Uterus (tissue), 4 donors: ENCODE data around the gene ALKBH3. TPM values are rescaled to one million over a fixed set of nuclear protein-coding genes. Genes with fewer than 3 reads are reported as not detected.

ENCODE experiments used
- DNase-seq, 2 donors: peaks; one replicate each; pipeline ENCODE4 v3.0.0-alpha.2; 2019 to 2020
- H3K27ac ChIP-seq, 2 donors: fragments of 200-600 bp; sonication (generic); 1 replicate in 1 of 2; 2 replicates in 1 of 2; pipeline ENCODE4 v1.5.1; 2016 to 2018
- H3K27me3 ChIP-seq, 2 donors: fragments of 200-600 bp; sonication (generic); one replicate each; pipeline ENCODE4 v1.5.1; 2018 to 2019; ENCODE audit warnings: control low read depth in 1 of 2
- H3K36me3 ChIP-seq, 2 donors: fragments of 200-600 bp; sonication (generic); one replicate each; pipeline ENCODE4 v1.5.1; 2019; ENCODE audit warnings: control low read depth in 1 of 2
- H3K4me1 ChIP-seq, 2 donors: fragments of 200-600 bp; sonication (generic); one replicate each; pipeline ENCODE4 v1.5.1; 2018 to 2019; ENCODE audit warnings: control low read depth in 1 of 2
- H3K4me3 ChIP-seq, 2 donors: fragments of 200-600 bp; sonication (generic); 1 replicate in 1 of 2; 2 replicates in 1 of 2; pipeline ENCODE4 v1.5.1; 2018 to 2019; ENCODE audit warnings: mild to moderate bottlenecking in 1 of 2
- H3K9me3 ChIP-seq, 2 donors: fragments of 200-600 bp; sonication (generic); one replicate each; pipeline ENCODE4 v1.5.1; 2019; ENCODE audit warnings: control low read depth in 1 of 2
- POLR2A ChIP-seq, 2 donors: fragments of 450-650 bp; IDR thresholded peaks; one replicate each; pipeline ENCODE4 v1.6.1; 2016; ENCODE audit warnings: antibody characterized with exemption in 2 of 2, mild to moderate bottlenecking in 1 of 2, moderate library complexity in 1 of 2
- intact Hi-C: fragments of 100-400 bp; cut with DNase I; formaldehyde crosslinking; loops from one replicate; pipeline ENCODE4 v1.15.1; 2023; ENCODE audit warnings: low total_unique reads
- total RNA-seq, 4 donors: library from RNA; depleted of rRNA in 3 of 4; stranded (reverse); fragments of >200 nt in 3 of 4; gene quantifications; one replicate each; pipeline versions ENCODE4 v1.1.0 to v1.2.4, GENCODE V29; 2014 to 2023
- TF ChIP-seq, protein P1 (sequence below), 4 experiments: fragments of 200-600 bp in 2 of 4; fragments of 450-650 bp in 2 of 4; sonication (generic) in 2 of 4; IDR thresholded peaks; one replicate each; pipeline ENCODE4 v1.5.1; 2016 to 2019; ENCODE audit warnings: antibody characterized with exemption in 4 of 4, mild to moderate bottlenecking in 2 of 4, moderate library complexity in 1 of 4
- donor health status: DM: yes; HTN: yes; CAD: no.

Gene ALKBH3
- total RNA-seq, 4 donors from 2014 or later = 39.6 to 75.3 (median 55.7) TPM

DNA sequence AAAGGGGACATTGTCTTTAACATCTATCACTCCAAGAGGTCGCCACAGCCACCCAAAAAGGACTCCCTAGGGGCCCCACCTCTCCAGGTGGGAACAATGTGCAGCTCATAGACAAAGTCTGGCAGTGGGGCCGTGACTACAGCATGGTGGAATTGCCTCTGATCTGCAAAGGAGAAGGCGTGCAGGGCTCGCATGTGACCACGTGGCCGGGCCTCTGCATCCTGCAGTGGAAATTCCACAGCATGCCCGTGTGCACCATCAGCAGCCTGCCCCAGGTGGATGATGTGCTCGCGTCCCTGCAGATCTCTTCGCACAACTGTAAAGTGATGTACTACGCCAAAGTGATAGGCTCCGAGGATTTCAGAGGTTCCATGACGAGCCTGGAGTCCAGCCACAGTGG lies 18.5 kb downstream of the ALKBH3 start:
- Histone ChIP-seq H3K9me3 (no peaks in the 10 kb centered on the region), H3K4me3 (no peak overlapping the region), H3K27ac (no peak overlapping the region), H3K4me1 (peaks cover 0 to 3% of the 10 kb centered on the region in 2 donors), H3K36me3 (no peaks in the 10 kb centered on the region), H3K27me3 (no peaks in the 10 kb centered on the region)
- intact Hi-C loops = no loop called here
- TF ChIP-seq, protein P1, sequence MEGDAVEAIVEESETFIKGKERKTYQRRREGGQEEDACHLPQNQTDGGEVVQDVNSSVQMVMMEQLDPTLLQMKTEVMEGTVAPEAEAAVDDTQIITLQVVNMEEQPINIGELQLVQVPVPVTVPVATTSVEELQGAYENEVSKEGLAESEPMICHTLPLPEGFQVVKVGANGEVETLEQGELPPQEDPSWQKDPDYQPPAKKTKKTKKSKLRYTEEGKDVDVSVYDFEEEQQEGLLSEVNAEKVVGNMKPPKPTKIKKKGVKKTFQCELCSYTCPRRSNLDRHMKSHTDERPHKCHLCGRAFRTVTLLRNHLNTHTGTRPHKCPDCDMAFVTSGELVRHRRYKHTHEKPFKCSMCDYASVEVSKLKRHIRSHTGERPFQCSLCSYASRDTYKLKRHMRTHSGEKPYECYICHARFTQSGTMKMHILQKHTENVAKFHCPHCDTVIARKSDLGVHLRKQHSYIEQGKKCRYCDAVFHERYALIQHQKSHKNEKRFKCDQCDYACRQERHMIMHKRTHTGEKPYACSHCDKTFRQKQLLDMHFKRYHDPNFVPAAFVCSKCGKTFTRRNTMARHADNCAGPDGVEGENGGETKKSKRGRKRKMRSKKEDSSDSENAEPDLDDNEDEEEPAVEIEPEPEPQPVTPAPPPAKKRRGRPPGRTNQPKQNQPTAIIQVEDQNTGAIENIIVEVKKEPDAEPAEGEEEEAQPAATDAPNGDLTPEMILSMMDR (IDR thresholded peaks at IDR 0.05) = no peak
- TF ChIP-seq POLR2A (IDR thresholded peaks at IDR 0.05) = no peak
- DNase-seq = no peak

DNA sequence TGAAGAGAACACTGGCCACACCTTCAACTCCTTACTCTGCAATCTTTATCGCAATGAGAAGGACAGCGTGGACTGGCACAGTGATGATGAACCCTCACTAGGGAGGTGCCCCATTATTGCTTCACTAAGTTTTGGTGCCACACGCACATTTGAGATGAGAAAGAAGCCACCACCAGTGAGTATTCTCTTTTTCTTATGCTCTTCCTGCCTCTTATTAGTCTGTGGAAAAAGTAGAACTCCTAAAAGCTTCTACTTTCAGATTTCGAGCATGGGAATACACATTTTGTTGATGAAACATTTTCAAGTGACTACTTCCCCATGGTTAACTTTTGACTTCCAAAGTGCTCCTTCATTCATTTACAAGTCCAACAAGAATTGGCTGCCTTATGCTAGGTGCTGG lies 20.9 kb downstream of the ALKBH3 start:
- intact Hi-C loops = no loop called here
- no peaks in the 10 kb centered on the region for H3K36me3 ChIP-seq
- TF ChIP-seq, protein P1 (IDR thresholded peaks at IDR 0.05) = no peak
- TF ChIP-seq POLR2A (IDR thresholded peaks at IDR 0.05) = no peak
- H3K9me3 ChIP-seq = no peaks in the 10 kb centered on the region
- DNase-seq = no peak
- H3K4me3 ChIP-seq = no peak overlapping the region
- peaks cover 4 to 12% of the 10 kb centered on the region in 2 donors for H3K4me1 ChIP-seq
- no peak overlapping the region for H3K27ac ChIP-seq
- H3K27me3 ChIP-seq = no peaks in the 10 kb centered on the region

DNA sequence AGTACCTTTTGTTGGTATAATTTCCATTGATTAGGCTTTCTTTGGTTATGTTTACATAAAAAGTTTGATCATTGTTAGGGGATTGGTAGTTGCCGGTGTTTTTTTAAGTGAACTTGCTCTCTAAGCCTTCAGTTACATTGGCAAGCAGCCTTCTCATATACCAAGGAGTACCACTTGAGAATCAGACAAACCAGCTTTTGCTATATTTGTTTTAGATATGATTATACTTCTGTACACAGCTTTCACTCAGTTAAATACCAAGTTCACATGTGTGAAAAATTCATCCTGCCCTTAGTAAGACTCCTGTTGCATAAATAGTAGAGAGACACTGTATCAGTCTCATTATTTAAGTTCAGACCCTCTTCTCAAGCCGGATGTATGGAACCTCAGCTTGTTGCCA lies 22.4 kb downstream of the ALKBH3 start:
- no peak for DNase-seq
- peaks cover 4 to 12% of the 10 kb centered on the region in 2 donors for H3K4me1 ChIP-seq
- H3K36me3 ChIP-seq = no peaks in the 10 kb centered on the region
- TF ChIP-seq POLR2A (IDR thresholded peaks at IDR 0.05) = no peak
- TF ChIP-seq, protein P1 (IDR thresholded peaks at IDR 0.05) = no peak
- intact Hi-C loops = no loop called here
- H3K4me3 ChIP-seq = no peak overlapping the region
- no peaks in the 10 kb centered on the region for H3K27me3 ChIP-seq
- H3K9me3 ChIP-seq = no peaks in the 10 kb centered on the region
- H3K27ac ChIP-seq = no peak overlapping the region

DNA sequence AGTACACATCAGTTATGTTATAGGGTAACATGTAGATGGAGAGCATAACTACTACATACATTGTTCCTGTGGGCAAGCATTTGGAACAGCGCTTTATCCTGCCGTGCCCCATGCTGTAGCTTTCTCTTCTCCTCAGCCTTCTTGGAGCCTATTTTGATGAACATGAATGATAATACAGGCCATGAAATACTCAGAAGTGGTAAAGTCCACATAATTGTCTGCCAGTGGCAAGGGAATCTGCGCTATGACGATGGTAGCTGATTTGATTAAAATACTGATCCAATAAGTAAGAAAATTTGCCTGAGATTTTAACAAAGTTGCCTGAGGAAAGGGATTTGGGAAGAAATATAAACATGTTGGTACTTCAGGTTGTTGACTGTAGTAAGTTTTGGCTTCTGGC lies 23.3 kb downstream of the ALKBH3 start:
- H3K27me3 ChIP-seq = no peaks in the 10 kb centered on the region
- no peaks in the 10 kb centered on the region for H3K36me3 ChIP-seq
- H3K4me1 ChIP-seq = peaks cover 4 to 12% of the 10 kb centered on the region in 2 donors
- intact Hi-C loops = no loop called here
- TF ChIP-seq POLR2A (IDR thresholded peaks at IDR 0.05) = no peak
- TF ChIP-seq, protein P1 (IDR thresholded peaks at IDR 0.05) = no peak
- no peak overlapping the region for H3K4me3 ChIP-seq
- DNase-seq = no peak
- no peaks in the 10 kb centered on the region for H3K9me3 ChIP-seq
- peak overlapping the region in 1 of 2 donors; percentile 80 for H3K27ac ChIP-seq

DNA sequence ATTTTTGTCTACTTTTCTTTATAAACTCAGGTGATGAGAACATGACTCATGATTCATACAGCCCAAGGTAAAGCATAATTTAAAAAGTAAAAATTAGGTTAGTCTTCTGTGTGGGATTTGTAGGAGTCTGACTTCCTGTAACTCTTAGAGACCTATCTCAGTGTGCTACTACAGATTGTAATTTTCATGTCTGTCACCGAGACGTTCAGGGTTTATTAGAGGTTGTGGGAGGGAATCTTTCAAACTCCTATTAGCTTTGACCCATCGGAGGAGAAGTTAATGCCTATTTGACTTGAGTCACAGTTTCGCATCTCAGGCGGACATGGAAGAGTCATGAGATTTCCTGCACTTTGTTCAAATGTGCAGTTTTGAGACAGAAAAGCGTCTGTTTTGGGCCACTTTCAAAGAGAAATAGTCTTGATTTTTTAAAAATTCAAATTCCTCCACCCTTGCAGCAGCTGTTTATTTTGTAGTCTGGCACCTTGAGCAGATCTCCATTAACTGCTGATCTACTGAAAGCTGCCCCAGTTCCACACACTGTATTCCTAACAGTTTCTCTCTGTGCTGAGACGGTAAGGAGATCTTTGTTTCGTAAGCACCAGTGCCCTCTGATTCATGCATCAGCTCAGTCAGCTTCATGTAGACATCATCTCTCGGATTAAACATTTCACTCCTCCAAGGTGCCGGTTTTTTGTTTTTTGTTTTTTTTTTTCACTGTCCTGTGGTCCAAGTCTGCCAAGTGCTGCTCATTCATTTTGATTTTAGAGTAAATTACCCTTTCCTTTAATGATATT lies 24.3 kb downstream of the ALKBH3 start:
- H3K36me3 ChIP-seq = no peaks in the 10 kb centered on the region
- no peak overlapping the region for H3K4me3 ChIP-seq
- DNase-seq = peak in 1 of 2 donors; percentile 56
- intact Hi-C loops = no loop called here
- no peaks in the 10 kb centered on the region for H3K27me3 ChIP-seq
- no peak for TF ChIP-seq POLR2A (IDR thresholded peaks at IDR 0.05)
- TF ChIP-seq, protein P1 (IDR thresholded peaks at IDR 0.05) = no peak
- peak overlapping the region; percentile 70 to 80 for H3K27ac ChIP-seq
- peaks cover 4 to 12% of the 10 kb centered on the region in 2 donors for H3K4me1 ChIP-seq
- no peaks in the 10 kb centered on the region for H3K9me3 ChIP-seq
